Lung (tissue), 13 donors: ENCODE results near the gene RXRB. TPM values are rescaled to one million over a fixed set of nuclear protein-coding genes. Genes with fewer than 3 reads are reported as not detected.
A peak's percentile ranks its signal among the peaks of the same experiment; 100 is the strongest.

Source experiments
- ATAC-seq: fragments of 200-7000 bp; cut with Tn5 transposase; one replicate; pipeline ENCODE4 v1.9.1; 2020; ENCODE audit warnings: moderate number of reproducible peaks; ENCODE audit not compliant: insufficient read depth, low FRiP score
- DNase-seq, 3 donors: peaks; one replicate each; pipeline ENCODE4 v3.0.0-alpha.2; 2013 to 2017
- H3K27ac ChIP-seq, 2 donors: one replicate each; pipeline ENCODE4 v1.5.1; 2013; ENCODE audit warnings: mild to moderate bottlenecking in 2 of 2, moderate library complexity in 2 of 2, control low read depth in 1 of 2, inconsistent platforms in 1 of 2, low read depth in 1 of 2, low read length in 1 of 2
- H3K27me3 ChIP-seq, 3 donors: one replicate each; pipeline ENCODE4 v1.5.1; 2013; ENCODE audit warnings: low read length in 2 of 3; ENCODE audit not compliant: control insufficient read depth in 3 of 3, insufficient read depth in 3 of 3
- H3K36me3 ChIP-seq, 4 donors: one replicate each; pipeline ENCODE4 v1.5.1; 2013; ENCODE audit warnings: low read length in 4 of 4, mild to moderate bottlenecking in 1 of 4, moderate library complexity in 1 of 4; ENCODE audit not compliant: control insufficient read depth in 4 of 4, insufficient read depth in 4 of 4
- H3K4me1 ChIP-seq, 5 donors: one replicate each; pipeline ENCODE4 v1.5.1; 2013; ENCODE audit warnings: low read length in 5 of 5, mild to moderate bottlenecking in 2 of 5, moderate library complexity in 1 of 5; ENCODE audit not compliant: control insufficient read depth in 5 of 5, insufficient read depth in 5 of 5
- H3K4me3 ChIP-seq: one replicate; pipeline ENCODE4 v1.5.1; 2013; ENCODE audit warnings: mild to moderate bottlenecking, control low read depth, moderate library complexity
- H3K9ac ChIP-seq, 2 donors: one replicate each; pipeline ENCODE4 v1.5.1; 2013; ENCODE audit warnings: low read length in 2 of 2, control low read depth in 1 of 2; ENCODE audit not compliant: insufficient read depth in 1 of 2
- H3K9me3 ChIP-seq, 4 donors: one replicate each; pipeline ENCODE4 v1.5.1; 2013; ENCODE audit warnings: low read length in 3 of 4, mild to moderate bottlenecking in 1 of 4, moderate library complexity in 1 of 4; ENCODE audit not compliant: control insufficient read depth in 4 of 4, insufficient read depth in 3 of 4
- WGBS, 2 donors: extraction: QIAGEN DNeasy Blood & Tissue Kit; methylation state at CpG; one replicate each; pipeline ENCODE4 v1.1.7; 2013; 5-methylcytosine and 5-hydroxymethylcytosine counted together
- polyA plus RNA-seq, 2 donors: library from polyadenylated mRNA; stranded (reverse); fragments of 200-250 nt; gene quantifications; one replicate each; pipeline ENCODE4 v1.2.1, GENCODE V29; 2013
- small RNA-seq: library from RNA; depleted of rRNA; stranded (forward); fragments of <200 nt; gene quantifications from one replicate; pipeline ENCODE3, GENCODE V24; 2014; ENCODE audit warnings: low replicate concordance
- total RNA-seq, 2 donors: library from RNA; depleted of rRNA in 1 of 2; stranded (reverse); fragments of >200 nt in 1 of 2; gene quantifications; one replicate each; pipeline ENCODE4 v1.2.1, GENCODE V29; 2014 to 2021
- TF ChIP-seq, protein P1 (sequence below): IDR thresholded peaks from 2 replicates; pipeline ENCODE4 v1.5.1; 2012; ENCODE audit warnings: mild to moderate bottlenecking; ENCODE audit errors: control extremely low read depth, extremely low read depth
- donor health status: control.
- donor health status: control.
- donor health status: Bipolar disorder and iron deficiency.
- donor health status: healthy.
- donor health status: DM: yes; HTN: yes; CAD: no.

RXRB gene
- total and polyA plus RNA-seq, 4 donors, result 27.4 to 38.7 (median 31.1) TPM

DNA sequence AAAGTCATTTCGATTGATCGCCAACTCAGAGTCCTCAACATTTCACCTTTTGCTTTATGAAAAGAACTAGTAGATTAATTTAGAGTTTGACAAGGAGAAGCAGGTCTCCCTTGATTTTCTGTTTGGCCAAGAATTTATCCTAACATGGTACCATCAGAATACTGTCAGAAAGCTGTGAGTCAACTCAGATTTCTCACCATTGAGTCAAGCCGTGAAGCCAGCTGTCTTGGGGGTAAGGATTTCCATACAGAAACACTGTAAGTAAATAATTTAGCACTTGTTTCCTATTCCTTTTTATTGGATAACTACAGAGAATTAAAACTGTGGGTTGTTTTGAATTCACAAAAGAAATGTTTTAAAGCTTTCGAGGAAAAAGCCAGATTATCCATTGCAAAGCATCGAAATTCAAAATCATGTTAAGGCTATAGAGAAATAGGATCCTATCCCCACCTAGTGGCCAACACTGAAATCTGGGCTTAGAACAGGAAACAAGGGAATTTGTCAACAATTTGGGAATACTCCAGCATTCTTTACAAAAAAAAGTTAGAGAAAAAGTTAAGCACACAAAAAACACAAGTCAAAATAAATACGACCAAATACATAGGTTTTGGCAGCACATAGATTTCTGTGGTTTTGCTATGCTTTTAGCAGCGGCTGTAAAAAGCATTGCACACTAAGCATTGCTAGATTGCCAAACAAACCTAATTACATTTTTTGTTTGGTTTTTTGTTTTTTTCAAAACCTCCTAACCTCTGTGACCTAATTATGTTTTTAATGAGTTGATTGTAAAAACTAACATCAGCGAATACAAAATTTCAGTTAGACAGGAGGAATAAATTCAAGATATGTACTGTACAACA is 52.4 kb downstream of the RXRB start:
- H3K4me3 ChIP-seq, result no peak overlapping the region
- no peak overlapping the region for H3K9ac ChIP-seq
- no peaks in the 10 kb centered on the region for H3K9me3 ChIP-seq
- peaks cover 0 to 4% (median 2%) of the 10 kb centered on the region in 3 donors for H3K27me3 ChIP-seq
- ATAC-seq (peak; percentile 58), DNase-seq (peak; percentile 40 to 92 (median 86))
- no peak overlapping the region for H3K27ac ChIP-seq
- H3K4me1 ChIP-seq, result no peaks in the 10 kb centered on the region
- TF ChIP-seq, protein P1, sequence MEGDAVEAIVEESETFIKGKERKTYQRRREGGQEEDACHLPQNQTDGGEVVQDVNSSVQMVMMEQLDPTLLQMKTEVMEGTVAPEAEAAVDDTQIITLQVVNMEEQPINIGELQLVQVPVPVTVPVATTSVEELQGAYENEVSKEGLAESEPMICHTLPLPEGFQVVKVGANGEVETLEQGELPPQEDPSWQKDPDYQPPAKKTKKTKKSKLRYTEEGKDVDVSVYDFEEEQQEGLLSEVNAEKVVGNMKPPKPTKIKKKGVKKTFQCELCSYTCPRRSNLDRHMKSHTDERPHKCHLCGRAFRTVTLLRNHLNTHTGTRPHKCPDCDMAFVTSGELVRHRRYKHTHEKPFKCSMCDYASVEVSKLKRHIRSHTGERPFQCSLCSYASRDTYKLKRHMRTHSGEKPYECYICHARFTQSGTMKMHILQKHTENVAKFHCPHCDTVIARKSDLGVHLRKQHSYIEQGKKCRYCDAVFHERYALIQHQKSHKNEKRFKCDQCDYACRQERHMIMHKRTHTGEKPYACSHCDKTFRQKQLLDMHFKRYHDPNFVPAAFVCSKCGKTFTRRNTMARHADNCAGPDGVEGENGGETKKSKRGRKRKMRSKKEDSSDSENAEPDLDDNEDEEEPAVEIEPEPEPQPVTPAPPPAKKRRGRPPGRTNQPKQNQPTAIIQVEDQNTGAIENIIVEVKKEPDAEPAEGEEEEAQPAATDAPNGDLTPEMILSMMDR, result peak; percentile 75
- 45% methylated on average over 8 of the region's 8 CpGs for WGBS, 2 donors
- no peaks in the 10 kb centered on the region for H3K36me3 ChIP-seq

DNA sequence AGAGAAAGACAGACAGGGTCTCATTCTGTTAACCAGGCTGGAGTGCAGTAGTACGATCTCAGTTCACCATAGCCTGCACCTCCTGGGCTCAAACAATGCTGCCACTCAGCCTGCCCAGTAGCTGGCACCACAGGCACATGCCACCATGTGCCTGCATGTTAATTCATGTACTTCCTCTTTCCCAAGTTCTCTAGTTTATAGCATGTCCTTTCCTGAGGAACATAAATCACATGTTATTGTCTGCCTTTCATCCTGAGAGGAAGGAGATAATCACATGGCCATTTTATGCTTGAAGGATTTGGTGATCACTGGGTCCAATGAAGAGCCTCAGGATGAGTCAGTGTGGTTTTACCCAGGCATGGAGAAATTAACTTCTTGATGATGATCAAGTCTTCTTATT is 56.1 kb downstream of the RXRB start:
- TF ChIP-seq, protein P1, result no peak
- Histone ChIP-seq H3K36me3 (no peaks in the 10 kb centered on the region), H3K27ac (no peak overlapping the region), H3K4me1 (no peaks in the 10 kb centered on the region), H3K9me3 (no peaks in the 10 kb centered on the region), H3K4me3 (no peak overlapping the region), H3K27me3 (peaks cover 0 to 8% (median 4%) of the 10 kb centered on the region in 3 donors), H3K9ac (no peak overlapping the region)
- WGBS, 2 donors, result 7 to 17% methylated on average over 1 of the region's 1 CpG
- DNase-seq (peak in 1 of 3 donors; percentile 6), ATAC-seq (no peak)

Small RNAs within 50 kb of the gene (small RNA-seq; reads per million reads assigned to genes)
- 1.6 reads per million, percentile 89 among the genes with 10 or more reads in this experiment for gene MIR219A1
- gene RNY4P10, result 0.19 reads per million, percentile 7 among the genes with 10 or more reads in this experiment

Other genes starting within 250 kb of the RXRB start
- 100 to 1,000 TPM in 1 of 2 donors, 10 to 100 TPM in 1; 76.8 to 130 TPM for gene HLA-DMA, start 247.6 kb downstream of the RXRB start, total RNA-seq
- gene HLA-DMA, start 247.6 kb downstream of the RXRB start, polyA plus RNA-seq, result 100 to 1,000 TPM; 106 to 240 TPM
- gene BRD2, start 232.1 kb downstream of the RXRB start, total RNA-seq, result 100 to 1,000 TPM; 178 TPM
- 100 to 1,000 TPM; 114 to 117 TPM for gene BRD2, start 232.1 kb downstream of the RXRB start, polyA plus RNA-seq
- gene HLA-DOA, start 191.1 kb downstream of the RXRB start, total RNA-seq, result 10 to 100 TPM; 20.7 to 26.4 TPM
- gene HLA-DOA, start 191.1 kb downstream of the RXRB start, polyA plus RNA-seq, result 10 to 100 TPM in 1 of 2 donors, 1 to 10 TPM in 1; 4.6 to 12.8 TPM
- 100 to 1,000 TPM in 1 of 2 donors, 10 to 100 TPM in 1; 96.2 to 321 TPM for gene HLA-DPA1, start 127.0 kb downstream of the RXRB start, total RNA-seq
- 100 to 1,000 TPM; 105 to 184 TPM for gene HLA-DPA1, start 127.0 kb downstream of the RXRB start, polyA plus RNA-seq
- gene HLA-DPB1, start 124.7 kb downstream of the RXRB start, total RNA-seq, result 100 to 1,000 TPM in 1 of 2 donors, 10 to 100 TPM in 1; 69.8 to 235 TPM
- gene HLA-DPB1, start 124.7 kb downstream of the RXRB start, polyA plus RNA-seq, result 100 to 1,000 TPM; 170 to 240 TPM
- 1 to 10 TPM in 1 of 2 donors, under 1 TPM in 1; 0.77 to 2.4 TPM for gene COL11A2, start 8.2 kb downstream of the RXRB start, total RNA-seq
- 1 to 10 TPM in 1 of 2 donors, under 1 TPM in 1; 0.32 to 1.0 TPM for gene COL11A2, start 8.2 kb downstream of the RXRB start, polyA plus RNA-seq
- gene SLC39A7, start 202 bp upstream of the RXRB start, total RNA-seq, result 100 to 1,000 TPM in 1 of 2 donors, 10 to 100 TPM in 1; 53.6 to 137 TPM
- gene SLC39A7, start 202 bp upstream of the RXRB start, polyA plus RNA-seq, result 100 to 1,000 TPM in 1 of 2 donors, 10 to 100 TPM in 1; 63.4 to 164 TPM
- gene HSD17B8, start 4.0 kb upstream of the RXRB start, total RNA-seq, result 10 to 100 TPM; 19.0 to 22.7 TPM
- gene HSD17B8, start 4.0 kb upstream of the RXRB start, polyA plus RNA-seq, result 10 to 100 TPM; 19.6 to 19.7 TPM
- 10 to 100 TPM; 30.0 to 46.6 TPM for gene RING1, start 7.8 kb upstream of the RXRB start, total RNA-seq
- 10 to 100 TPM; 34.2 to 43.6 TPM for gene RING1, start 7.8 kb upstream of the RXRB start, polyA plus RNA-seq
- 10 to 100 TPM; 46.5 to 59.9 TPM for gene VPS52, start 71.2 kb upstream of the RXRB start, total RNA-seq
- gene VPS52, start 71.2 kb upstream of the RXRB start, polyA plus RNA-seq, result 10 to 100 TPM; 37.3 to 41.3 TPM
- 1,000 to 10,000 TPM; 1,324 to 2,087 TPM for gene RPS18, start 71.4 kb upstream of the RXRB start, total RNA-seq
- 1,000 to 10,000 TPM; 3,902 to 8,495 TPM for gene RPS18, start 71.4 kb upstream of the RXRB start, polyA plus RNA-seq
- gene B3GALT4, start 76.5 kb upstream of the RXRB start, total RNA-seq, result 10 to 100 TPM in 1 of 2 donors, 1 to 10 TPM in 1; 6.8 to 19.0 TPM
- 10 to 100 TPM; 11.2 to 16.8 TPM for gene B3GALT4, start 76.5 kb upstream of the RXRB start, polyA plus RNA-seq
- gene WDR46, start 88.6 kb upstream of the RXRB start, total RNA-seq, result 10 to 100 TPM; 26.3 to 48.0 TPM
- 10 to 100 TPM; 47.3 to 47.6 TPM for gene WDR46, start 88.6 kb upstream of the RXRB start, polyA plus RNA-seq
- 10 to 100 TPM; 21.8 to 42.2 TPM for gene PFDN6, start 88.9 kb upstream of the RXRB start, total RNA-seq
- gene PFDN6, start 88.9 kb upstream of the RXRB start, polyA plus RNA-seq, result 100 to 1,000 TPM; 113 to 377 TPM
- gene RGL2, start 98.3 kb upstream of the RXRB start, total RNA-seq, result 10 to 100 TPM; 74.7 to 93.7 TPM
- gene RGL2, start 98.3 kb upstream of the RXRB start, polyA plus RNA-seq, result 10 to 100 TPM; 72.2 to 75.4 TPM
- gene TAPBP, start 113.4 kb upstream of the RXRB start, total RNA-seq, result 100 to 1,000 TPM; 155 to 241 TPM
- gene TAPBP, start 113.4 kb upstream of the RXRB start, polyA plus RNA-seq, result 10 to 100 TPM; 78.7 to 78.9 TPM
- gene ZBTB22, start 117.1 kb upstream of the RXRB start, total RNA-seq, result 10 to 100 TPM; 22.5 to 25.7 TPM
- 10 to 100 TPM; 16.4 to 19.2 TPM for gene ZBTB22, start 117.1 kb upstream of the RXRB start, polyA plus RNA-seq
- 10 to 100 TPM; 23.8 to 38.5 TPM for gene DAXX, start 122.3 kb upstream of the RXRB start, total RNA-seq
- gene DAXX, start 122.3 kb upstream of the RXRB start, polyA plus RNA-seq, result 10 to 100 TPM; 32.8 to 36.3 TPM
- gene KIFC1, start 191.2 kb upstream of the RXRB start, total RNA-seq, result 1 to 10 TPM; 2.1 to 4.4 TPM
- gene KIFC1, start 191.2 kb upstream of the RXRB start, polyA plus RNA-seq, result 1 to 10 TPM; 2.6 to 2.7 TPM
- gene PHF1, start 210.3 kb upstream of the RXRB start, total RNA-seq, result 10 to 100 TPM; 30.9 to 49.3 TPM
- 100 to 1,000 TPM in 1 of 2 donors, 10 to 100 TPM in 1; 40.8 to 121 TPM for gene PHF1, start 210.3 kb upstream of the RXRB start, polyA plus RNA-seq
- gene CUTA, start 217.4 kb upstream of the RXRB start, total RNA-seq, result 100 to 1,000 TPM in 1 of 2 donors, 10 to 100 TPM in 1; 88.7 to 134 TPM
- gene CUTA, start 217.4 kb upstream of the RXRB start, polyA plus RNA-seq, result 100 to 1,000 TPM; 122 to 275 TPM
- 10 to 100 TPM; 10.8 to 32.0 TPM for gene SYNGAP1, start 219.4 kb upstream of the RXRB start, total RNA-seq
- gene SYNGAP1, start 219.4 kb upstream of the RXRB start, polyA plus RNA-seq, result 10 to 100 TPM in 1 of 2 donors, 1 to 10 TPM in 1; 9.2 to 13.2 TPM